K562 (cell line): ENCODE measurements around the gene S100P. TPM values are rescaled to one million over a fixed set of nuclear protein-coding genes. Genes with fewer than 3 reads are reported as not detected.

Source experiments
- ATAC-seq: fragments of 200-7000 bp; cut with Tn5 transposase; 3 replicates; pipeline ENCODE4 v1.9.1; 2020; ENCODE audit warnings: moderate library complexity
- BruUV-seq: library from RNA; stranded (reverse); fragments of 400-500 nt; replicated peaks from 2 replicates; lab custom pipeline; 2021; lab: Mats Ljungman, UMichigan
- CTCF ChIA-PET: fragments of 300-600 bp; formaldehyde crosslinking; extraction: SDS; loops from one replicate; lab custom pipeline; 2021; ENCODE audit warnings: low intra/inter-chr PET ratio; lab: Yijun Ruan, JAX
- POLR2A ChIA-PET: fragments of 300-600, 350-650 bp; sonication (Branson Sonifier 250); formaldehyde crosslinking; extraction: SDS; loops from one replicate; lab custom pipeline; 2021; ENCODE audit warnings: antibody characterized with exemption, inconsistent platforms; lab: Yijun Ruan, JAX
- DNase-seq, 4 experiments: peaks; one replicate each; pipeline versions ENCODE4 v3.0.0 to v3.0.0-alpha.2; 2011 to 2018; ENCODE audit warnings: low spot score in 3 of 4, mixed read lengths in 3 of 4; ENCODE audit errors: extremely low read depth in 1 of 4
- FAIRE-seq: peaks from 2 replicates; lab custom pipeline; 2011; peaks lifted over from hg19 to GRCh38; lab: Jason Lieb, UNC
- H2AFZ ChIP-seq: 2 replicates; pipeline ENCODE4 v1.6.0; 2011; ENCODE audit warnings: low read depth, low read length, control low read depth, inconsistent platforms
- H3K27ac ChIP-seq: fragments of 200-600 bp; 3 replicates; pipeline ENCODE4 v1.8.0; 2011; ENCODE audit warnings: low read depth, mild to moderate bottlenecking, control low read depth, inconsistent platforms, low read length, moderate library complexity, mixed read lengths; ENCODE audit errors: extremely low read depth
- H3K27me3 ChIP-seq, 2 experiments: fragments of 300-600 bp in 1 of 2; 2 replicates in 1 of 2; 3 replicates in 1 of 2; pipeline versions ENCODE4 v1.6.0 to v1.8.0; 2011; ENCODE audit warnings: inconsistent platforms in 2 of 2, low read length in 2 of 2, mild to moderate bottlenecking in 1 of 2, mixed read lengths in 1 of 2, moderate library complexity in 1 of 2; ENCODE audit not compliant: control insufficient read depth in 2 of 2, insufficient read depth in 2 of 2
- H3K36me3 ChIP-seq: fragments of 300-600 bp; 3 replicates; pipeline ENCODE4 v1.8.0; 2011; ENCODE audit warnings: mild to moderate bottlenecking, low read length, inconsistent platforms; ENCODE audit not compliant: control insufficient read depth, insufficient read depth
- H3K4me1 ChIP-seq, 2 experiments: fragments of 200-600 bp in 1 of 2; replicated peaks in 1 of 2; 2 replicates in 1 of 2; 3 replicates in 1 of 2; pipeline versions ENCODE4 v1.5.1 to v1.8.0; 2011; ENCODE audit warnings: inconsistent platforms in 2 of 2, low read length in 2 of 2, mild to moderate bottlenecking in 1 of 2, mixed read lengths in 1 of 2, moderate library complexity in 1 of 2; ENCODE audit not compliant: control insufficient read depth in 2 of 2, insufficient read depth in 2 of 2
- H3K4me2 ChIP-seq: 2 replicates; pipeline ENCODE4 v1.6.1; 2011; ENCODE audit warnings: low read length, control low read depth, inconsistent platforms, mixed read lengths; ENCODE audit not compliant: insufficient read depth
- H3K4me3 ChIP-seq: fragments of 200-600 bp; sonication (generic), shearing (Covaris generic); 2 replicates; pipeline ENCODE4 v1.5.1; 2016; ENCODE audit warnings: control low read depth, inconsistent platforms
- H3K79me2 ChIP-seq: fragments of 200-600 bp; 3 replicates; pipeline ENCODE4 v1.8.0; 2011; ENCODE audit warnings: low read length, inconsistent platforms; ENCODE audit not compliant: control insufficient read depth, insufficient read depth
- H3K9ac ChIP-seq, 2 experiments: 2 replicates each; pipeline versions ENCODE4 v1.6.0 to v1.6.1; 2011; ENCODE audit warnings: low read depth in 2 of 2, low read length in 2 of 2, control low read depth in 1 of 2, inconsistent platforms in 1 of 2, mild to moderate bottlenecking in 1 of 2, mixed read lengths in 1 of 2; ENCODE audit not compliant: insufficient read depth in 1 of 2
- H3K9me1 ChIP-seq: one replicate; pipeline ENCODE4 v1.6.0; 2011; ENCODE audit warnings: inconsistent platforms, mild to moderate bottlenecking, low read length, moderate library complexity; ENCODE audit not compliant: control insufficient read depth, insufficient read depth
- H3K9me3 ChIP-seq: replicated peaks from 2 replicates; pipeline ENCODE4 v1.5.1; 2011; ENCODE audit warnings: low read depth, low read length, inconsistent platforms; ENCODE audit not compliant: control insufficient read depth, insufficient read depth
- H4K20me1 ChIP-seq: replicated peaks from 2 replicates; pipeline ENCODE4 v1.6.1; 2011; ENCODE audit warnings: low read length, inconsistent platforms, mixed read lengths; ENCODE audit not compliant: control insufficient read depth, insufficient read depth
- ADNP ChIP-seq: fragments of 200-800 bp; sonication (Bioruptor generic); IDR thresholded peaks from 2 replicates; pipeline ENCODE4 v1.6.1; 2016; ENCODE audit warnings: missing genetic modification characterization, missing compliant biosample characterization
- CEBPB ChIP-seq: fragments of 450-650 bp; IDR thresholded peaks from 2 replicates; pipeline ENCODE4 v1.6.1; 2016; ENCODE audit warnings: missing genetic modification characterization, missing compliant biosample characterization
- DNMT1 ChIP-seq: fragments of 450-650 bp; IDR thresholded peaks from 2 replicates; pipeline ENCODE4 v1.6.1; 2016; ENCODE audit warnings: antibody characterized with exemption, mild to moderate bottlenecking
- ERF ChIP-seq: fragments of 450-650 bp; formaldehyde crosslinking; IDR thresholded peaks from 2 replicates; pipeline ENCODE4 v1.4.0; 2020; ENCODE audit warnings: mild to moderate bottlenecking, mixed read lengths
- HCFC1 ChIP-seq: IDR thresholded peaks from 2 replicates; pipeline ENCODE4 v1.6.1; 2012; ENCODE audit warnings: low read depth, low read length, improper control_type of control experiment
- KDM1A ChIP-seq, 2 experiments: fragments of 450-650 bp; IDR thresholded peaks; 2 replicates each; pipeline ENCODE4 v1.6.1; 2016; ENCODE audit warnings: mild to moderate bottlenecking in 2 of 2
- NCOA2 ChIP-seq, 2 experiments: fragments of 450-650 bp; IDR thresholded peaks; 2 replicates each; pipeline ENCODE4 v1.6.1; 2018; ENCODE audit warnings: mild to moderate bottlenecking in 2 of 2, moderate library complexity in 1 of 2; ENCODE audit not compliant: partially characterized antibody in 2 of 2
- PRPF4 ChIP-seq: fragments of 200-400 bp; formaldehyde crosslinking; IDR thresholded peaks from one replicate; pipeline ENCODE4 v1.6.1; 2017; ENCODE audit warnings: low read length, low read depth, mild to moderate bottlenecking; ENCODE audit not compliant: insufficient read depth, poor library complexity, severe bottlenecking
- RBM25 ChIP-seq: fragments of 200-400 bp; formaldehyde crosslinking; IDR thresholded peaks from 2 replicates; pipeline ENCODE4 v1.6.1; 2018; ENCODE audit warnings: low read length, low read depth, moderate library complexity; ENCODE audit not compliant: severe bottlenecking
- RCOR1 ChIP-seq, 2 experiments: IDR thresholded peaks; 2 replicates each; pipeline ENCODE4 v1.6.1; 2012; ENCODE audit warnings: low read depth in 2 of 2, low read length in 2 of 2, borderline replicate concordance in 1 of 2, improper control_type of control experiment in 1 of 2
- RHOXF2B ChIP-seq: fragments of 250-450 bp; sonication (Bioruptor Pico); conservative IDR thresholded peaks from 2 replicates; pipeline ENCODE4 v1.5.1; 2021
- ZBTB12 ChIP-seq: fragments of 250-450 bp; sonication (Bioruptor Pico); IDR thresholded peaks from 2 replicates; pipeline ENCODE4 v1.4.0; 2020
- ZEB2 ChIP-seq: fragments of 450-650 bp; IDR thresholded peaks from 2 replicates; pipeline ENCODE4 v1.6.1; 2016
- ZFP91 ChIP-seq: sonication (generic); formaldehyde crosslinking; IDR thresholded peaks from 2 replicates; pipeline ENCODE4 v1.8.0; 2022; ENCODE audit warnings: mild to moderate bottlenecking, missing genetic modification reagents
- ZFX ChIP-seq: sonication (generic); formaldehyde crosslinking; IDR thresholded peaks from 2 replicates; pipeline ENCODE4 v1.8.0; 2022; ENCODE audit warnings: mild to moderate bottlenecking, missing genetic modification reagents, moderate library complexity
- ZNF23 ChIP-seq: fragments of 250-450 bp; sonication (Bioruptor Pico); IDR thresholded peaks from 2 replicates; pipeline ENCODE4 v1.4.0; 2020; ENCODE audit warnings: mild to moderate bottlenecking
- ZNF384 ChIP-seq: IDR thresholded peaks from 2 replicates; pipeline ENCODE4 v1.6.1; 2012; ENCODE audit warnings: low read depth, low read length, improper control_type of control experiment
- WGBS: fragments of 100-300 bp; shearing (Covaris generic); methylation state at CpG from one replicate; pipeline ENCODE4 v1.1.6; 2016; ENCODE audit warnings: low coverage, mixed read lengths; ENCODE audit not compliant: insufficient coverage; ENCODE audit errors: missing lambda C conversion rate; 5-methylcytosine and 5-hydroxymethylcytosine counted together
- in situ Hi-C: fragments of 300-500 bp; cut with MboI; formaldehyde crosslinking; loops from 4 replicates; pipeline ENCODE4 v1.15.0; 2018; ENCODE audit warnings: inconsistent platforms, mixed read lengths
- intact Hi-C: fragments of 100-400 bp; cut with micrococcal nuclease; formaldehyde crosslinking; loops from 2 replicates; pipeline ENCODE4 v1.14.2; 2022
- polyA plus RNA-seq, 8 experiments: library from polyadenylated mRNA; depleted of rRNA in 4 of 8; stranded (reverse) in 5 of 8; unstranded in 3 of 8; fragments of >200 nt; fragmentation: Nextera tagmentation in 2 of 8; fragmentation: Illumina TruSeq in 1 of 8; extraction: Ambion mirVana in 2 of 8; extraction: Trizol in 1 of 8; gene quantifications; 2 replicates each; pipeline versions ENCODE4 v1.2.1 to v1.2.3, GENCODE V29; 2011 to 2014; ENCODE audit warnings: inconsistent platforms in 1 of 8, missing spikeins in 1 of 8
- total RNA-seq, 7 experiments: library from RNA; depleted of rRNA in 6 of 7; stranded (reverse); fragments of >200 nt in 6 of 7; fragmentation: Illumina TruSeq in 2 of 7; extraction: Trizol in 2 of 7; gene quantifications; 2 replicates each; pipeline versions ENCODE4 v1.2.1 to v1.2.3, GENCODE V29; 2011 to 2021; ENCODE audit warnings: low replicate concordance in 1 of 7
- TF ChIP-seq, protein P1 (sequence below): fragments of 450-650 bp; IDR thresholded peaks from 2 replicates; pipeline ENCODE4 v1.7.1; 2018; ENCODE audit warnings: mild to moderate bottlenecking, low read depth; ENCODE audit not compliant: partially characterized antibody

Gene S100P
- total and polyA plus RNA-seq, 9 of the 15 experiments (the other 6 are each of a cell fraction or from before 2014, with no cell fraction given) = 4.1 to 23.8 (median 7.5) TPM

DNA sequence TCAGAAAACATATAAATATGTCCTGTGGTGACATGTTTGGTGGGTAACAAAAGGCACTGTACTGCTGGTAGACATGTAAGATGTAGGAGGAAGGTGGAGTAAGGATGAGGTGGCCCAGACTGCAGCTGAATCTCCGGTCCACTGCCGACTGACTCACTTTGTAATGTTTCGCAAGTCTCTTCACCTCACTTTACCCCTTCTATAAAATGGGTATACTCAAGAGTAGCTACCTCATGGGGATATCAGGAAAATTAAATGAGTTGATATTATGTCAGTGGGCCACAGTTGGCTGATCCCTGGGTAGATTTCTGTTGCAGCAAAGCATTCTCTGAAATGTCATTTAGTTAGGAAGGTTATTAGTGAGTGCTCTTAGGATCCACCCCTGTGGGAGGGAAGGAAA, 31.1 kb upstream of the S100P start:
- Histone ChIP-seq H3K4me3 (no peak overlapping the region), H3K36me3 (no peaks in the 10 kb centered on the region), H3K9me1 (no peaks in the 10 kb centered on the region), H3K27me3 (0 out of 5 replicates have a peak, but pooled peaks cover 3 to 5% of the 10 kb centered on the region in 2 experiments), H3K79me2 (no peaks in the 10 kb centered on the region), H3K9me3 (0 out of 2 replicates have a peak, but pooled peaks cover 3% of the 10 kb centered on the region), H2AFZ (no peak overlapping the region), H4K20me1 (no peaks in the 10 kb centered on the region), H3K4me1 (peaks cover 0 to 24% of the 10 kb centered on the region in 2 experiments; a peak in 3 of 5 replicates), H3K27ac (no peak overlapping the region), H3K4me2 (no peak overlapping the region), H3K9ac (no peak overlapping the region)
- ChIA-PET POLR2A (interaction anchor here (1.2 to 4.4 kb wide), 4 partner anchors 11 to 21 kb away, joined by 3 to 40 read pairs (median 5); a partner anchor contains a TSS), CTCF (no interaction called here)
- DNase-seq (no peak), ATAC-seq (no peak), FAIRE-seq (no peak)
- 34% methylated on average over 3 of the region's 3 CpGs for WGBS
- intact Hi-C loops = no loop called here
- in situ Hi-C loops = no loop called here
- BruUV-seq = no TSS peak
- TF ChIP-seq ZNF23 (no peak), RHOXF2B (CRISPR knock-in tag) (no peak), PRPF4 (no peak), ZBTB12 (no peak), CEBPB (peak; percentile 77), NCOA2 (IDR thresholded peaks at IDR 0.05; ENCODE audit: partially characterized antibody in 2 of 2) (no peak), RCOR1 (IDR thresholded peaks at IDR 0.05; ENCODE audit: borderline replicate concordance in 1 of 2, low read depth in 2 of 2, low read length in 2 of 2) (no peak), RBM25 (peak; percentile 94), ZEB2 (no peak), KDM1A (IDR thresholded peaks at IDR 0.05) (peak; percentile 37 to 66; a peak in 3 of 4 replicates), ADNP (tag) (peak; percentile 63; the same call in 1 of the 2 replicates), ZFP91 (CRISPR knock-in tag) (no peak), HCFC1 (no peak), DNMT1 (no peak), ZFX (CRISPR knock-in tag) (no peak), ERF (no peak), ZNF384 (no peak)
- TF ChIP-seq, protein P1, sequence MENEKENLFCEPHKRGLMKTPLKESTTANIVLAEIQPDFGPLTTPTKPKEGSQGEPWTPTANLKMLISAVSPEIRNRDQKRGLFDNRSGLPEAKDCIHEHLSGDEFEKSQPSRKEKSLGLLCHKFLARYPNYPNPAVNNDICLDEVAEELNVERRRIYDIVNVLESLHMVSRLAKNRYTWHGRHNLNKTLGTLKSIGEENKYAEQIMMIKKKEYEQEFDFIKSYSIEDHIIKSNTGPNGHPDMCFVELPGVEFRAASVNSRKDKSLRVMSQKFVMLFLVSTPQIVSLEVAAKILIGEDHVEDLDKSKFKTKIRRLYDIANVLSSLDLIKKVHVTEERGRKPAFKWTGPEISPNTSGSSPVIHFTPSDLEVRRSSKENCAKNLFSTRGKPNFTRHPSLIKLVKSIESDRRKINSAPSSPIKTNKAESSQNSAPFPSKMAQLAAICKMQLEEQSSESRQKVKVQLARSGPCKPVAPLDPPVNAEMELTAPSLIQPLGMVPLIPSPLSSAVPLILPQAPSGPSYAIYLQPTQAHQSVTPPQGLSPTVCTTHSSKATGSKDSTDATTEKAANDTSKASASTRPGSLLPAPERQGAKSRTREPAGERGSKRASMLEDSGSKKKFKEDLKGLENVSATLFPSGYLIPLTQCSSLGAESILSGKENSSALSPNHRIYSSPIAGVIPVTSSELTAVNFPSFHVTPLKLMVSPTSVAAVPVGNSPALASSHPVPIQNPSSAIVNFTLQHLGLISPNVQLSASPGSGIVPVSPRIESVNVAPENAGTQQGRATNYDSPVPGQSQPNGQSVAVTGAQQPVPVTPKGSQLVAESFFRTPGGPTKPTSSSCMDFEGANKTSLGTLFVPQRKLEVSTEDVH = no peak
